RWPE2 (cell line): Measurements from ENCODE around the gene C8G.
A peak's percentile ranks its signal among the peaks of the same experiment; 100 is the strongest.

ENCODE experiments used
- ATAC-seq: fragments of 200-7000 bp; cut with Tn5 transposase; 3 replicates; pipeline ENCODE4 v1.9.1; 2021; ENCODE audit warnings: low read depth
- DNase-seq: peaks from one replicate; pipeline ENCODE4 v3.0.0-alpha.2; 2020; ENCODE audit warnings: low spot score
- H3K27ac ChIP-seq: fragments of 450-650 bp; 2 replicates; pipeline ENCODE4 v1.5.1; 2017; ENCODE audit warnings: mild to moderate bottlenecking; ENCODE audit not compliant: poor library complexity, severe bottlenecking
- H3K27me3 ChIP-seq: fragments of 250-450 bp; sonication (Bioruptor Pico); 2 replicates; pipeline ENCODE4 v1.5.1; 2021; ENCODE audit warnings: mild to moderate bottlenecking, moderate library complexity; ENCODE audit not compliant: insufficient read depth, poor library complexity, severe bottlenecking
- H3K36me3 ChIP-seq: fragments of 250-450 bp; sonication (Bioruptor Pico); 2 replicates; pipeline ENCODE4 v1.5.1; 2020; ENCODE audit warnings: low read depth, mild to moderate bottlenecking, moderate library complexity
- H3K4me1 ChIP-seq: fragments of 250-450 bp; sonication (Bioruptor Pico); 2 replicates; pipeline ENCODE4 v1.5.1; 2021; ENCODE audit warnings: mild to moderate bottlenecking, moderate library complexity; ENCODE audit not compliant: insufficient read depth, poor library complexity, severe bottlenecking
- H3K4me3 ChIP-seq: fragments of 250-450 bp; sonication (Bioruptor Pico); 2 replicates; pipeline ENCODE4 v1.5.1; 2021; ENCODE audit warnings: mild to moderate bottlenecking, moderate library complexity; ENCODE audit not compliant: severe bottlenecking
- H3K9me3 ChIP-seq: fragments of 250-450 bp; sonication (Bioruptor Pico); 2 replicates; pipeline ENCODE4 v1.5.1; 2021; ENCODE audit warnings: mild to moderate bottlenecking, moderate library complexity; ENCODE audit not compliant: severe bottlenecking
- TF ChIP-seq, protein P1 (sequence below): fragments of 450-650 bp; IDR thresholded peaks from one replicate; pipeline ENCODE4 v1.5.1; 2017; ENCODE audit warnings: mild to moderate bottlenecking, moderate library complexity; ENCODE audit not compliant: poor library complexity, severe bottlenecking

Gene C8G

DNA sequence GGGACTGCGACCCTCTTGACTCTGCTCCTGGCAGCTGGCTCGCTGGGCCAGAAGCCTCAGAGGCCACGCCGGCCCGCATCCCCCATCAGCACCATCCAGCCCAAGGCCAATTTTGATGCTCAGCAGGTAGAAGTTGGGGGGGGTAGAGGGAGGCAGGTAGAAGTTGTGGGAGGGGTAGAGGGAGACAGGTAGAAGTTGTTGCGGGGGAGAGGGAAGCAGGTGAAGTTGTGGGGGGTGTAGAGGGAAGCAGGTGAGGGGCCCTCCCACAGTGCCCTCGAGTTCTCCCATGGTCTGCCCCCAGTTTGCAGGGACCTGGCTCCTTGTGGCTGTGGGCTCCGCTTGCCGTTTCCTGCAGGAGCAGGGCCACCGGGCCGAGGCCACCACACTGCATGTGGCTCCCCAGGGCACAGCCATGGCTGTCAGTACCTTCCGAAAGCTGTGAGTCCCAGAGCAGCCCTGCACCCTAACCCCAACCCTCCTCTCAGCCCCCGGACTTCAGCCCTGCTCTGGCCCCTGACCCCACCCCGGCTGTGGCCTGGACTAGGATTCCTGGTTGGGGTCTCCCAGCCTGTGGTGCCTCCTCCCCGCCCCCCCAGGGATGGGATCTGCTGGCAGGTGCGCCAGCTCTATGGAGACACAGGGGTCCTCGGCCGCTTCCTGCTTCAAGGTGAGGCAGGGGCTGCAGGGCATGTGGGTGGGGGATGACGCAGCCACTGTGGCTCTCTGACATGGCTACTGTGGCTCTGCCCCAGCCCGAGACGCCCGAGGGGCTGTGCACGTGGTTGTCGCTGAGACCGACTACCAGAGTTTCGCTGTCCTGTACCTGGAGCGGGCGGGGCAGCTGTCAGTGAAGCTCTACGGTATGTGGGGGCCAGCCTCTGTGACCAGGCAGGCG is 537 bp downstream of the C8G start:
- H3K4me1 ChIP-seq, result peaks cover 9% of the 10 kb centered on the region
- H3K9me3 ChIP-seq, result no peaks in the 10 kb centered on the region
- no peak overlapping the region for H3K4me3 ChIP-seq
- TF ChIP-seq, protein P1, sequence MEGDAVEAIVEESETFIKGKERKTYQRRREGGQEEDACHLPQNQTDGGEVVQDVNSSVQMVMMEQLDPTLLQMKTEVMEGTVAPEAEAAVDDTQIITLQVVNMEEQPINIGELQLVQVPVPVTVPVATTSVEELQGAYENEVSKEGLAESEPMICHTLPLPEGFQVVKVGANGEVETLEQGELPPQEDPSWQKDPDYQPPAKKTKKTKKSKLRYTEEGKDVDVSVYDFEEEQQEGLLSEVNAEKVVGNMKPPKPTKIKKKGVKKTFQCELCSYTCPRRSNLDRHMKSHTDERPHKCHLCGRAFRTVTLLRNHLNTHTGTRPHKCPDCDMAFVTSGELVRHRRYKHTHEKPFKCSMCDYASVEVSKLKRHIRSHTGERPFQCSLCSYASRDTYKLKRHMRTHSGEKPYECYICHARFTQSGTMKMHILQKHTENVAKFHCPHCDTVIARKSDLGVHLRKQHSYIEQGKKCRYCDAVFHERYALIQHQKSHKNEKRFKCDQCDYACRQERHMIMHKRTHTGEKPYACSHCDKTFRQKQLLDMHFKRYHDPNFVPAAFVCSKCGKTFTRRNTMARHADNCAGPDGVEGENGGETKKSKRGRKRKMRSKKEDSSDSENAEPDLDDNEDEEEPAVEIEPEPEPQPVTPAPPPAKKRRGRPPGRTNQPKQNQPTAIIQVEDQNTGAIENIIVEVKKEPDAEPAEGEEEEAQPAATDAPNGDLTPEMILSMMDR, result no peak
- no peaks in the 10 kb centered on the region for H3K27me3 ChIP-seq
- DNase-seq (no peak), ATAC-seq (no peak)
- H3K27ac ChIP-seq, result no peak overlapping the region
- peaks cover 23% of the 10 kb centered on the region for H3K36me3 ChIP-seq

DNA sequence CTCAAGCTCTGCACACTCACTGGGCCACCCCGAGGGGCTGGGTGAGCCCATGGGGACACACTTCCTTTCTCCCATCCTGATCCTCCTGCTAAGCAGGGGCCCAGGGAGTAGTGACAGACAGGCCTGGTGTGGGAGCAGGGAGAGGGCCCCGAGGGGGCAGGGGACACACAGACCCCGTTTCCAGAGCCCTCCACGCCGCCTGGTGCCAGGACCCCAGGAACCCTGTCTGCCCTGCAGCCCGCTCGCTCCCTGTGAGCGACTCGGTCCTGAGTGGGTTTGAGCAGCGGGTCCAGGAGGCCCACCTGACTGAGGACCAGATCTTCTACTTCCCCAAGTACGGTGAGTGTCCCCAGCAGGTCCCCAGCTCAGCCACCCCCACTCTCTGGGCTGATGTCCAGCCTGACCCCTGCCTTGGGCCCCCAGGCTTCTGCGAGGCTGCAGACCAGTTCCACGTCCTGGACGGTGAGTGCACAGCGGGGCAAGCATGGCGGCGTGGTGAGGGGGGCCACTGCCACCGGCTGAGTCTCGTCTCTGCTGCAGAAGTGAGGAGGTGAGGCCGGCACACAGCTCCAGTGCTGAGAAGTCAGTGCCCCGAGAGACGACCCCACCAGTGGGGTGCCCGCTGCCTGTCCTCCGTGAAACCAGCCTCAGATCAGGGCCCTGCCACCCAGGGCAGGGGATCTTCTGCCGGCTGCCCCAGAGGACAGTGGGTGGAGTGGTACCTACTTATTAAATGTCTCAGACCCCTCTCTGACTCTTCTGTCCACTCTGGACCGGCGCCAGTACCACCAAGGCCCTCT is 1.4 kb downstream of the C8G start:
- H3K9me3 ChIP-seq, result no peaks in the 10 kb centered on the region
- peaks cover 15% of the 10 kb centered on the region for H3K36me3 ChIP-seq
- no peaks in the 10 kb centered on the region for H3K27me3 ChIP-seq
- TF ChIP-seq, protein P1, result no peak
- ATAC-seq (no peak), DNase-seq (peak; percentile 71)
- no peak overlapping the region for H3K4me3 ChIP-seq
- peaks cover 9% of the 10 kb centered on the region for H3K4me1 ChIP-seq
- H3K27ac ChIP-seq, result no peak overlapping the region

- Histone ChIP-seq H3K4me3 (no peak overlapping the region), H3K36me3 (peaks cover 6% of the 10 kb centered on the region), H3K27ac (peak overlapping the region; percentile 58), H3K27me3 (no peaks in the 10 kb centered on the region), H3K4me1 (peaks cover 9% of the 10 kb centered on the region), H3K9me3 (no peaks in the 10 kb centered on the region)
- DNase-seq (peak; percentile 64), ATAC-seq (no peak)
- TF ChIP-seq, protein P1, result no peak
These were observed 2.2 kb downstream of the C8G start for GRCh38 chr9:136947028-136947891.

DNA sequence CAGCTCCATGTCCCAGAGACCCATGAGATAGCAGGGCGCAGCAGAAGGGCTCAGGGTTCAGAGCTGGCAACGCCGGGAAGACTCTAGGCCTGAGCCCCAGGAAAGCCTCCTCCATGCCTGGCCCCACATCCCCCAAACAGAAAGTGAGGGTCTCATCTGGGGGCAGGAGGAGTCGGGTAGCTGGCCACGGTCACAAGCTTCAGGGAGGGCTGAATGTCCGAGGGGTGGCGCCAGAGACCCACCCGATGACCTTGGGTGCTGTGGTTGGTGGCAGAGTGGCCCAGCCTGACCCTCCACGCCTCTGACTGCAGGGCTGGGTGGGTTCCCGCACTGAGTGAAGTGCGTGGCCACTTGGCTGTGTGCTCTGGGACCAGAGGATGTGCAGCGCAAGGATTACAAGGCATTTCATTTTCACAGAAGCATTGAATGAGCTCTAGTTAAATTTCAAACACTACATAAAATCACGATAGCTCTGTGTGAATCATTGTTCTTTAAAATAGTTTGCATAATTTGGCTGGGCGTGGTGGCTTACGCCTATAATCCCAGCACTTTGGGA is 3.0 kb downstream of the C8G start:
- ATAC-seq, result no peak
- Histone ChIP-seq H3K36me3 (no peaks in the 10 kb centered on the region; the same call in 1 of the 2 replicates), H3K4me1 (peaks cover 9% of the 10 kb centered on the region), H3K27me3 (no peaks in the 10 kb centered on the region), H3K27ac (peak overlapping the region; percentile 58), H3K9me3 (no peaks in the 10 kb centered on the region), H3K4me3 (no peak overlapping the region)
- peak; percentile 60 for DNase-seq
- TF ChIP-seq, protein P1, result peak; percentile 68
